GM19351 (cell line): ENCODE data around the gene ALK.

Experiments used
- ATAC-seq: cut with Tn5 transposase; IDR thresholded peaks from one replicate; pipeline ENCODE4 v1.9.1; 2021; ENCODE audit warnings: mild to moderate bottlenecking, moderate library complexity; ENCODE audit not compliant: unreplicated experiment

ALK gene

GRCh38 chr2:29549069-29549380 is 372.4 kb downstream of the ALK start:
- no peak for ATAC-seq

DNA sequence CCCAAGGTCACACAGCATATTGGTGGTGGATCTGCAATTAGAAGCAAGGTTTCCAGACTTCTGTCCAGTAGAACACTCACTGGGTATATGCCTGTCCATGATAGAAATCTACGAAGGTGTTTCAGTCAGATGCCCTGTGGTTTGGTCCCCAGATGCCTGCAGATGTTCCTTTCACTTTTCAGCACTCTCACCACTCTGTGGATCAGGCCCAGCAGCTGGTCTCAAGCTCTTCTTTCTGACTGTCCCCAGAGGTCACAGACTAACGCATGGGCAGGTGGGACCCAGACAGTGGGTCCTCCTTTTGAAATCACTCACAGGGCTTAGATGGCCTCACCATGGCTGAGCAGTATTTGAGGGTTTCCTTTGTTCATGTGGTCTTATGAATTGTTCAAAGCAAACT is 376.5 kb downstream of the ALK start:
- ATAC-seq: no peak

GRCh38 chr2:29544031-29544430 is 377.4 kb downstream of the ALK start:
- ATAC-seq: no peak

GRCh38 chr2:29535188-29535587 is 386.2 kb downstream of the ALK start:
- ATAC-seq: no peak

DNA sequence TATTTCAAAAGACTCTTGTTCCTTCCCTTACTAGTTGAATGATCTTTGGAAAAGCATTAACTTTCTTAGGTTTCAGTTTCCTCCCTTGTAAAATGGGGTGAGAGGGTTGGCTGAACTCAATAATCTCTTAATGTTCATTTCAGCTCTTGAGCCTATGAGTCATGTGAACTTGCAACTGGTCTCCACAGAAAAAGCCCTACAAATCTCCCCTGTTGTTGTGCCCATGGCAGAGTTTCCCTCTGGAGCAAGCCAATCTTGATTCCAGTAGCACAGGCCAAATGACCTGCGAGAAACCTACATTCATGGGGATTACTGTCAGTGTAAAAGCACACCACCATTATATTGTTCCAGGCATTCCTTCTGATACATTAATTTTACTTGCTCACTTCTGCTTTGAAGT is 388.9 kb downstream of the ALK start:
- ATAC-seq: no peak

DNA sequence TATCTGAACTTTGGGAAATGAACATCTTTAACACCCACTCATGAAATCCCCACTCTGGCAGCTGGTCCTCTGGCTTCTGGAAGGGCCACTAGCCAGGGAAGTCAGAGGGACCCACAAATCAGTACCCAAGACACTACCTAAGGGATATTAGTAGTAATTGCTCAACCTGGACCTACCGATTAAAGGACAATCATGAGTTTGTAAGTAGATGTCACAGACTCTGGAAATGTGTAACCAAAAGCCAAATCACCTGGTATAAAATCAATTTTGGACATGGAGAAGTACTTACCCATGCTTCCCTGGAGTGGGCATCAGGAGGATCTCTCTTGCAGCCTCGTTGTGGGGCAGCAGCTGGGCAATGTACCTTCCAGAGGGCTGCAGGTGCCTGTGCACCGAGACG is 389.8 kb downstream of the ALK start:
- ATAC-seq: no peak

- ATAC-seq: no peak
These were observed 391.1 kb downstream of the ALK start for GRCh38 chr2:29530281-29530680.

DNA sequence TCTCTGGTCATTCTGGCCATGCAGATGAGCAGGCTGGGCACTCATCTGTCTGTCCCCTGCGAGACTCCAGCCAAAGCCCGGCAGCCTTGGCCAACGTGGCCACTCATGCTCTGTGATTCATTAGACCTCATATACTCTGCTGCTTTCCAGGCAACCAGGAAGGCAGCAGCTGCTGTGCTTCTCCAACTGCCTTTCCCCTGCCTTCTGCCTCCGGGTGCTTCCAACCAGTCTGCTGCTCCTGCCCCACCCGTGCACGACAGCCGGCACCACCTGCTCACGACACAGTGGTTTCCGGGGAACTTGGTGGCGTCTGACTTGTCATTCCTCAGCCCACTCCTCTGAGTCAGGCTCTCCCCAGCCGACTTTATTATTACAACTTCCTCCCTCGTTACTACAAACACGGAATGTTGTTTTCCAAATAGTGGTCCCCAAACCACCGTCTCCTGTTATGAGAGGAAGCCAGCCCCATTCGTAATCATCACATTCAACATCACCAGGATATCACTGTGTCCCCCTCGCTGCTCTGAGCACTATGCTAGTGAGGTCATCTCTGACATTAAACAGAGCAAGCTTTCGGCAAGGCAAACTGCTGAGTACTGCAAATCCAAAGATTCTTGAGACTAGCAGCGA is 392.4 kb downstream of the ALK start:
- no peak for ATAC-seq

DNA sequence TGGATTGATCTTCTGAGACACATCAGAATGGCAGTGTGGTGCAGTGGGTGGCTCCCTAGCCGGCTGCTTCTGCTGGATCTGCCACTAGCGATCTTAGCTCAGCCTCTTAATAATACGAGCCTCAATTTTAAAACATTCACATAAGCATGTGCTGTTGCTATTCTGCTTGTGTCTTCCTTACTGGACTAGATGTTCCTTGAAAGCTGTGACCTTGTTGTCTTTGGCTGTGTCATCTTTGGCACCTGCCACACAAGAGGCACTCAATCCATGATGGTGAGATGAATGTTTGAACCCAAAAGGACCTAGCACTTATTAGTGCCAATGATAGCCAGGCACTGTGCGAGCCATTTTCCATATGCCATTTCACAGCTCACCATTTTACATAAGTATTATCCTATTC is 393.0 kb downstream of the ALK start:
- ATAC-seq: no peak

DNA sequence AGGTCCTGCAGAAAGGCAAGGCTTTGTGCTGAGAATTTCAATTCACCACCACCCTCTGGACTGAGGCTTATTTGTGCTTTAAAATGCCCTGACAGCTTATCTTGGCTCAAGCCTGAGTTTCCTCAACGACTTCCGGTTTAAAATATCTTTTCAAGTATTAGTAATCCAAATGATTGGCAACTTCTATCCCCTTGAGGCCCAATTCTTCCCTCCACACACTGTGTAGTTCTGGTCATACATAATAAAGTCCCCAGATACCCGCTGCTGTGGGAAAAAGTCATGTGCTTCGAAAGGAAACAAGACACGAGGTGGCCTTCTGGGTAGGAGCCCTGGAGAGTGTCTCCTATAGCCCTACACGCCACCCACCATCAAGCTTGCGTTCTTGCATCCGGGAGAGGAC is 393.4 kb downstream of the ALK start:
- ATAC-seq: no peak

DNA sequence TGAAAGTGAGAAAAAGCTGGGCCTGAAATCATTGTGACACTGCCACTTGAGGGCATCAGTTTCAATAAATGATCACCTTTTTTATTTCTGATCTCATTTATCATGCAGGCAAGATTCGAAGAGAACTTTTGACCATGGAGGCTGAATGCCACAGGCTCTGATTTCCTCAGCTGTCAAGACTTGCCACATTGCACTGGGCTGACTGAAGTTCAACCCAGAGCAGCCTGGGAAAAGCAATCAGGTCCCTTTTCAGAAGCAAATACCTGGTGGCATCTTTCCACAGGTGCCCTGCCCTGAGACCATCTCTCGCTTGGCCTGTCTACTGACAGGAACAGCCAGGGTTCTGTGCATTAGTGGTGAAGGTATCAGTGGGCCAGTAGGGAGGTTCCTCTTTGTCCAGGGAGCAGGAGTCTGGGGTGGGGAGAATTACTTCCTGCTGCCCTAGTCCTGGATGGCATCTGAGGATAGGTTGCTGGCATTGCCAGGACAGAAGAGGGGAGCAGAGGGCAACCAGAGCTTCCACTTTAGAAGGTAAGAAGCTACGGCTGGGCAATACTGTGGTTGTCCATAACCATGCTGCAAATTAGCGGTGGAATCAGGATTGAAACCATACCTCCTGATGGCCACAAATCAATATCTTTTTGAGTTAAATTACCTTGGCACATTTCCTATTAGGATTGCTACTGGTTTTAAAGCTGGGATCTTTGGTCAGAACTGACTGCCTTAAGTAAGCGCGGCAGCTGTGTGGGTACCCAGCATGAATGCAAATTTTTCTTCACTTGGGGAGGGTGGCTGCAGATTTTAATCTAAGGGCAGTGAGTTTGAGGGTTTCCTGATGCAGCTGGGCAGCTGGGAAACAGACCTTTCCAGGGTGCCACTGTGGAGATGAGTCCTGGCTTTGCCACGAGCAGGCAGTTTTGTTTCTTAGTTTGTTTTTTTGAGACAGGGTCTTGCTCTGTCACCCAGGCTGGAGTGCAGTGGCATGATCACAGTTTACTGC is 394.5 kb downstream of the ALK start:
- no peak for ATAC-seq

GRCh38 chr2:29525921-29526320 is 395.5 kb downstream of the ALK start:
- no peak for ATAC-seq

- no peak for ATAC-seq
These were observed 396.7 kb downstream of the ALK start for GRCh38 chr2:29524652-29525051.

DNA sequence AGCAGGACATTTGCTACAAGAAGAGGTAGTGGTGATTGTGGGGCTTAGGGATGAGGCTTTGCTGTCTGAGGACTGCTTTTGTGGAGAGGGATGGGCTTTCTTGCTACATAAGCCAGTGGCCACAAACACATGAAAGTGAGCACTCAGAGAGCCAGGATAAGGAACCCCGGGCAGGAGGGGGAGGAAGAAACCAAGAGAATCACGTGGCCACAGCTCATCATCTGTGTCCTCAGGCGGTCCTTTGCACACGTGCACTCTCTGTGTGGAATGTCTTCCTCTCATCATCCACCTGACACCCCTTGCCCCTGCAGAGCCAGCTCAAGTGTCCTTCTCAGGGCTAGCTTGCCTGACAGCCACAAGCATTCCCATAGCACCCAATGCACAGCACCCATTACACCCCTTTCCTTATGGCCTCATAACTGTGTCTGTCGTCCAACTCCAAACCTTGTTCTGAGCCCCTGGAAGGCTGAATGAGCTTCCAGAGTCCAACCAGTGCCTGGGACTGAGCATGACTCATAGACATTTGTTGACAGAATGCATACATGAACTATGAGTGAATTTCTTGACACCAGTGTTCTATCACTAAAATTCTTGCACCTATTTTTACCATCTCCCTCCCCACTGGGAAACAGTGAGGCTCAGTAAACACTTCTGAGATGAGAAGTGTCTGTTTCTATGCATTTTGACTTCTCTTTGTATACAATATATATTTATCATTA is 398.3 kb downstream of the ALK start:
- ATAC-seq: no peak

DNA sequence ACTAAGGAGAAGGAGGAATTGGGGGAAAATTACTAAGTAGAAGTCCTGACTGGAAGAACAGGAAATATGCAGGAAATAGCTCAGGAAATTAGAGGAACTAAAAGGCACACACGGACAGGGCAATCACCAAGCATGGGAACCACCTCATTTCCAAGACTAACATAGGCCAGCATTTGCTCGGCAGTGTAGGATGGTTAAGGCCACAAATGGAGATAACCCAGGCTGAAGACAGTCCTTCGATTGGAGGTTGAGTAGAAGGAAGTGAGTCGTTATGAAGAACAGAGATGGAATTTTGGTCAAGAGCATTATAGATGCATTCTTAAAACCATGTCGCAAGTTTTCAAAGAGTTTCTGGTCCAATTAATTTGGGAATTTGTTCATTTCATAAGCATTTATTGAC is 401.4 kb downstream of the ALK start:
- ATAC-seq: no peak

GRCh38 chr2:29519338-29519925 is 402.0 kb downstream of the ALK start:
- no peak for ATAC-seq

GRCh38 chr2:29518646-29519337 is 402.6 kb downstream of the ALK start:
- ATAC-seq: no peak

- ATAC-seq: no peak
These were observed 403.4 kb downstream of the ALK start for GRCh38 chr2:29518010-29518409.

DNA sequence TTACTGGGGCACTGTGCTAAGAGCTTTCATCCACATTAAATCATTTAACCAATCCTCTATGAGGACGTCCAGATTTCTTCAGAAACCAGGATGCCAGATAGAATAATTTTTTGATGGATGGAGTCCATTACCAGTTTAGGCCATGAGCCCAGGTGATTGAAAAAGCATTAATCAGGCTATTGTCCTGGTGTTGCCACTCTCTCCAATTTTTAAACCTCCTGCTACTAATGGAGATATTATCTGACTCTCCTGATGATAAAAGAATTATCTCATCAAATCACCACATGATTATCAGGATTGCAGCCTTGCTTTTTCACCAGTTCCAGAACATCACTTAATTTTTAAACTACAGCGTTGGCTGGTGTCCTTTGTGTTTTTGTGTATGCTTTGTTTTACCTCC is 404.0 kb downstream of the ALK start:
- no peak for ATAC-seq

DNA sequence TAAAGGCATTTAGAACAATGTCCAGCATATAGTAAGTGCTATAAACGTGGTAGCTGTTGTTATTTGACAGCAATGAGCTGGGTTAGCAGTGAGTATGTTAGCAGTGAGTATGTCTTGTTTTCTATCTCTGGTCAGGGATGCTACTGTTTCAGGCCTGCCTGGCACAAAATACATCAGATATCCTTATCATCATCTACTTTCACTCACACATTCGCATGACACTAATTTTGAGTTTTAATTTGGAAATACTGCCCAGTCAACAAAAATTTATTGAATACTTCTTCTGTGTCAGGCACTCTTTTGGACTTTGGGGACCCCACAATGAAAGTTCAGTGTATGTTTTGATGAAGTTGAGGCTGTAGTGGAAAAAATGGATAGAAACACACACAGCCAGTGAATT is 404.6 kb downstream of the ALK start:
- no peak for ATAC-seq

DNA sequence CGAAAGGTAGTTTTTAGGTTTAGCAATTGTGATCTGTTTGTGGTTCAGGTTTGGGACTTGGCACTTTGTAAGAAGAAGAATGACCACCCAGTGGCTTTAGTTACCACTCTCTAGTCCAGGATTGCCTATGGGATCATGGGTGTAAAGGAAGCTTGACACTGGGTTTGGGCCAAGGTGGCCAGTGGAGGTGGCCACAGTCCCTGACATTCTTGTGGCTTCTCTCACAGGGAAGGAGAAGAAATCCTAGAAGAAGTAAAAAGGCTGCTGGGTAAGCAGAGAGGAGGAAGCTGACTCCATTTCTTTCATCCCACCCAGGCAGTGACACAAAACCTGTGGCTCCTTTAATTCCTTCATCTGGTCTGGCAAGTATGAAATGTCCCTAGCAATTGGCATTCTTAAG is 411.5 kb downstream of the ALK start:
- ATAC-seq: no peak
